Gastrocnemius medialis (tissue), 4 donors: Measurements from ENCODE around the gene KCNK15. TPM values are rescaled to one million over a fixed set of nuclear protein-coding genes. Genes with fewer than 3 reads are reported as not detected.

Experiments used
- ATAC-seq, 2 donors: fragments of 150-250 bp; one replicate each; pipeline ENCODE4 v1.9.1; 2016
- DNase-seq, 2 donors: peaks; one replicate each; pipeline ENCODE4 v3.0.0-alpha.2; 2019
- H3K27ac ChIP-seq, 4 donors: fragments of 200-600 bp; sonication (generic); 1 replicate in 1 of 4; 2 replicates in 3 of 4; pipeline ENCODE4 v1.5.1; 2016 to 2018; ENCODE audit warnings: mild to moderate bottlenecking in 2 of 4, moderate library complexity in 1 of 4
- H3K27me3 ChIP-seq, 3 donors: fragments of 200-600 bp; sonication (generic) in 2 of 3; 1 replicate in 1 of 3; 2 replicates in 2 of 3; pipeline versions ENCODE4 v1.5.1 to v1.6.0; 2016 to 2019; ENCODE audit warnings: mild to moderate bottlenecking in 1 of 3, moderate library complexity in 1 of 3
- H3K36me3 ChIP-seq, 2 donors: fragments of 200-600 bp; sonication (generic) in 1 of 2; one replicate each; pipeline ENCODE4 v1.5.1; 2017 to 2018
- H3K4me1 ChIP-seq, 2 donors: fragments of 200-600 bp; sonication (generic) in 1 of 2; one replicate each; pipeline ENCODE4 v1.5.1; 2016 to 2017; ENCODE audit warnings: mild to moderate bottlenecking in 2 of 2
- H3K4me3 ChIP-seq, 4 donors: fragments of 200-600 bp; sonication (generic) in 3 of 4; 1 replicate in 1 of 4; 2 replicates in 3 of 4; pipeline ENCODE4 v1.5.1; 2016 to 2019; ENCODE audit warnings: mild to moderate bottlenecking in 2 of 4
- H3K9me3 ChIP-seq, 3 donors: fragments of 200-600 bp; sonication (generic) in 2 of 3; 1 replicate in 1 of 3; 2 replicates in 2 of 3; pipeline ENCODE4 v1.5.1; 2016 to 2019
- POLR2A ChIP-seq, 2 donors: fragments of 450-650 bp; IDR thresholded peaks; one replicate each; pipeline ENCODE4 v1.6.1; 2017; ENCODE audit warnings: antibody characterized with exemption in 2 of 2, mild to moderate bottlenecking in 2 of 2, moderate library complexity in 2 of 2
- in situ Hi-C, 4 donors: fragments of 200-750 bp; cut with MboI; loops; one replicate each; pipeline versions ENCODE4 v1.15.0 to v1.8.0; 2017; ENCODE audit warnings: low sequenced_read_pairs in 4 of 4
- intact Hi-C: fragments of 100-400 bp; cut with DNase I; formaldehyde crosslinking; loops from one replicate; pipeline ENCODE4 v1.15.1; 2023; ENCODE audit warnings: low total_unique reads
- total RNA-seq, 4 donors: library from RNA; depleted of rRNA; stranded (reverse); fragments of >200 nt; gene quantifications; one replicate each; pipeline versions ENCODE4 v1.1.0 to v1.2.3, GENCODE V29; 2016
- TF ChIP-seq, protein P1 (sequence below), 5 experiments: fragments of 450-650 bp in 3 of 5; fragments of 200-600 bp in 2 of 5; sonication (generic) in 2 of 5; IDR thresholded peaks in 4 of 5; conservative IDR thresholded peaks in 1 of 5; 1 replicate in 4 of 5; 2 replicates in 1 of 5; pipeline ENCODE4 v1.5.1; 2016 to 2019; ENCODE audit warnings: antibody characterized with exemption in 5 of 5, mild to moderate bottlenecking in 3 of 5, moderate library complexity in 3 of 5

Gene KCNK15
- total RNA-seq, 4 donors from 2014 or later: 0.20 TPM; not detected in 3

GRCh38 chr20:44721785-44722054 lies 23.9 kb upstream of the KCNK15 start:
- no peak overlapping the region for H3K27ac ChIP-seq
- H3K4me3 ChIP-seq: no peak overlapping the region
- peaks cover 0 to 3% of the 10 kb centered on the region in 2 donors for H3K4me1 ChIP-seq
- DNase-seq (no peak), ATAC-seq (no peak)
- in situ Hi-C loops: no loop called here
- no peak for TF ChIP-seq POLR2A (IDR thresholded peaks at IDR 0.05)
- TF ChIP-seq, protein P1, sequence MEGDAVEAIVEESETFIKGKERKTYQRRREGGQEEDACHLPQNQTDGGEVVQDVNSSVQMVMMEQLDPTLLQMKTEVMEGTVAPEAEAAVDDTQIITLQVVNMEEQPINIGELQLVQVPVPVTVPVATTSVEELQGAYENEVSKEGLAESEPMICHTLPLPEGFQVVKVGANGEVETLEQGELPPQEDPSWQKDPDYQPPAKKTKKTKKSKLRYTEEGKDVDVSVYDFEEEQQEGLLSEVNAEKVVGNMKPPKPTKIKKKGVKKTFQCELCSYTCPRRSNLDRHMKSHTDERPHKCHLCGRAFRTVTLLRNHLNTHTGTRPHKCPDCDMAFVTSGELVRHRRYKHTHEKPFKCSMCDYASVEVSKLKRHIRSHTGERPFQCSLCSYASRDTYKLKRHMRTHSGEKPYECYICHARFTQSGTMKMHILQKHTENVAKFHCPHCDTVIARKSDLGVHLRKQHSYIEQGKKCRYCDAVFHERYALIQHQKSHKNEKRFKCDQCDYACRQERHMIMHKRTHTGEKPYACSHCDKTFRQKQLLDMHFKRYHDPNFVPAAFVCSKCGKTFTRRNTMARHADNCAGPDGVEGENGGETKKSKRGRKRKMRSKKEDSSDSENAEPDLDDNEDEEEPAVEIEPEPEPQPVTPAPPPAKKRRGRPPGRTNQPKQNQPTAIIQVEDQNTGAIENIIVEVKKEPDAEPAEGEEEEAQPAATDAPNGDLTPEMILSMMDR (IDR thresholded peaks at IDR 0.05 in 4 of 5, conservative IDR thresholded peaks at IDR 0.05 in 1 of 5): no peak
- H3K36me3 ChIP-seq: no peaks in the 10 kb centered on the region
- H3K27me3 ChIP-seq: no peaks in the 10 kb centered on the region
- intact Hi-C loops: loop anchor here (10.0 kb wide), 1 partner anchor 1073 kb away; the partner anchor contains the start of genes DNTTIP1 and WFDC3
- H3K9me3 ChIP-seq: no peaks in the 10 kb centered on the region

DNA sequence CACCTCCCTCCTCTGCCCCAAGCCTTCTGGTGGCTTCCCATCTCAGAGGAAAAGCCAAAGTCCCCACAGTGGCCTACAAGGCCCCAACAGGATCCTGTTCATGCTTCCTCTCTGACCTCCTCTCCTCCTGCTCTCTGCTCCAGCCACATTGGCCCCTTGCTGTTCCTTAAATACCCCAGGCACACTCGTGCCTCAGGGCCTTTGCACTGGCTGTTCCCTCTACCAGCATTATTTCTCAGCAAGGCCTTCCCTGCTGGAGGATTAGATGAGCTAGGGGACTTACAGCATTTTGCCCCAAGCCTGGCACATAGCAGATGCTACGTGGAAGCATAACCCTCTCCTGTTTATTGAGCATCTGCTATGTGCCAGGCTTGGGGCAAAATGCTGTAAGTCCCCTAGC lies 22.7 kb upstream of the KCNK15 start:
- ATAC-seq: no peak
- DNase-seq: no peak
- H3K27me3 ChIP-seq: no peaks in the 10 kb centered on the region
- no peaks in the 10 kb centered on the region for H3K36me3 ChIP-seq
- no peak overlapping the region for H3K27ac ChIP-seq
- no peak for TF ChIP-seq POLR2A (IDR thresholded peaks at IDR 0.05)
- TF ChIP-seq, protein P1 (IDR thresholded peaks at IDR 0.05 in 4 of 5, conservative IDR thresholded peaks at IDR 0.05 in 1 of 5): no peak
- in situ Hi-C loops (no loop called here), intact Hi-C loops (loop anchor here (10.0 kb wide), 1 partner anchor 1072 kb away; the partner anchor contains the start of genes DNTTIP1 and WFDC3)
- H3K4me1 ChIP-seq: peaks cover 0 to 3% of the 10 kb centered on the region in 2 donors
- no peaks in the 10 kb centered on the region for H3K9me3 ChIP-seq
- H3K4me3 ChIP-seq: no peak overlapping the region

- Histone ChIP-seq H3K27ac (no peak overlapping the region), H3K27me3 (no peaks in the 10 kb centered on the region), H3K9me3 (no peaks in the 10 kb centered on the region), H3K4me3 (no peak overlapping the region), H3K36me3 (no peaks in the 10 kb centered on the region), H3K4me1 (peaks cover 1 to 4% of the 10 kb centered on the region in 2 donors)
- TF ChIP-seq, protein P1 (IDR thresholded peaks at IDR 0.05 in 4 of 5, conservative IDR thresholded peaks at IDR 0.05 in 1 of 5): no peak
- TF ChIP-seq POLR2A (IDR thresholded peaks at IDR 0.05): no peak
- intact Hi-C loops: loop anchor here (10.0 kb wide), 1 partner anchor 1071 kb away; the partner anchor contains the start of genes DNTTIP1 and WFDC3
- in situ Hi-C loops: no loop called here
- ATAC-seq (no peak), DNase-seq (no peak)
Observed at GRCh38 chr20:44723391-44723790, 22.3 kb upstream of the KCNK15 start.

DNA sequence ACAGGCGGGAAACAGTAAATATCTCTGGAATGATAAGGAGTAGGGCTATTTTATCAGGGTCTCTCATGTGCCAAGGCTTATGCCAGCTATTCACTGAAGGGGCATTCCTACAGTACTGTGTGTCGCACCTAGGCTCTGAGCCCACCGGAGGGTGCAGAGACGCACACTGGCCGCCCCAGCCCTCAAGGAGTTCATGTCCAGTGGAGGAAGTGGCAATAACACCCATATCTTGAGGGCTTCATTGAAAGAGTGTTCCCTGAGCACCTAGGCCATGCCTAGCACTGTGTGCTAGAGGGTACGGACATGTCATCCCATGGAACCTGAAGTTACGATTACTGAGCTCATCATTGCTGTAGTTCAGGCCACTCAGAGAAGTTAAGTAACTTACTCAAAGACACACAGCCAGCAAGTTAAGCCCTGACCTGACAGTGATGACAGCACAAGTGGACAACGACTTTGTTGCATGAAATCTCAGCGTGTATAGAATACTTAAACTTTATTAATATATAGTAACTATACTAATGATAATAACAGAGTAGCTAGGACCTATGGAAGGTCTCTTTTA lies 21.8 kb upstream of the KCNK15 start:
- DNase-seq: no peak
- in situ Hi-C loops: no loop called here
- Histone ChIP-seq H3K4me1 (peaks cover 6 to 8% of the 10 kb centered on the region in 2 donors), H3K4me3 (no peak overlapping the region), H3K27ac (no peak overlapping the region), H3K9me3 (no peaks in the 10 kb centered on the region), H3K36me3 (no peaks in the 10 kb centered on the region), H3K27me3 (no peaks in the 10 kb centered on the region)
- TF ChIP-seq POLR2A (IDR thresholded peaks at IDR 0.05): no peak
- TF ChIP-seq, protein P1 (IDR thresholded peaks at IDR 0.05 in 4 of 5, conservative IDR thresholded peaks at IDR 0.05 in 1 of 5): no peak
- intact Hi-C loops: loop anchor here (10.0 kb wide), 1 partner anchor 1071 kb away; the partner anchor contains the start of genes DNTTIP1 and WFDC3
- ATAC-seq: no peak
